ENCODE results near the gene BBS1.

DNA sequence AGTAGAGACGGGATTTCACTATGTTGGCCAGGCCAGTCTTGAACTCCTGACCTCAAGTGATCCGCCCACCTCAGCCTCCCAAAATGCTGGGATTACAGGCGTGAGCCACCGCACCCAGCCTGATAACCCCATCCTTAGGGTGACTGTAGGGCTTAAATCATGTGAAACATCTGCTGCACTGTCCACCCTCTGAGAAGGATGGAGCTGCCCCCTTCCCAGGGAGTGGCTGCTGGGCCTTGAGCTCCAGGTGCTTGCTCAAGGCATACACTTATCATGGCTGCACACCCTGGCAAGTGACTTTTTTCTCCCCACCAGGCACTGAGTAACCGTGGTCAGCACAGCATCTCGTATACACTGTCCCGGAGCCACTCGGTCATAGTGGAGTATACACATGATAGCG lies 38.4 kb upstream of the BBS1 start:
- TF ChIP-seq, protein P1, sequence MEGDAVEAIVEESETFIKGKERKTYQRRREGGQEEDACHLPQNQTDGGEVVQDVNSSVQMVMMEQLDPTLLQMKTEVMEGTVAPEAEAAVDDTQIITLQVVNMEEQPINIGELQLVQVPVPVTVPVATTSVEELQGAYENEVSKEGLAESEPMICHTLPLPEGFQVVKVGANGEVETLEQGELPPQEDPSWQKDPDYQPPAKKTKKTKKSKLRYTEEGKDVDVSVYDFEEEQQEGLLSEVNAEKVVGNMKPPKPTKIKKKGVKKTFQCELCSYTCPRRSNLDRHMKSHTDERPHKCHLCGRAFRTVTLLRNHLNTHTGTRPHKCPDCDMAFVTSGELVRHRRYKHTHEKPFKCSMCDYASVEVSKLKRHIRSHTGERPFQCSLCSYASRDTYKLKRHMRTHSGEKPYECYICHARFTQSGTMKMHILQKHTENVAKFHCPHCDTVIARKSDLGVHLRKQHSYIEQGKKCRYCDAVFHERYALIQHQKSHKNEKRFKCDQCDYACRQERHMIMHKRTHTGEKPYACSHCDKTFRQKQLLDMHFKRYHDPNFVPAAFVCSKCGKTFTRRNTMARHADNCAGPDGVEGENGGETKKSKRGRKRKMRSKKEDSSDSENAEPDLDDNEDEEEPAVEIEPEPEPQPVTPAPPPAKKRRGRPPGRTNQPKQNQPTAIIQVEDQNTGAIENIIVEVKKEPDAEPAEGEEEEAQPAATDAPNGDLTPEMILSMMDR (IDR thresholded peaks at IDR 0.05) = no peak
- no peak for TF ChIP-seq JUNB (IDR thresholded peaks at IDR 0.05)
- no peak for TF ChIP-seq BHLHE40 (IDR thresholded peaks at IDR 0.05; ENCODE audit: low read depth, low read length)
- TF ChIP-seq, protein P2, sequence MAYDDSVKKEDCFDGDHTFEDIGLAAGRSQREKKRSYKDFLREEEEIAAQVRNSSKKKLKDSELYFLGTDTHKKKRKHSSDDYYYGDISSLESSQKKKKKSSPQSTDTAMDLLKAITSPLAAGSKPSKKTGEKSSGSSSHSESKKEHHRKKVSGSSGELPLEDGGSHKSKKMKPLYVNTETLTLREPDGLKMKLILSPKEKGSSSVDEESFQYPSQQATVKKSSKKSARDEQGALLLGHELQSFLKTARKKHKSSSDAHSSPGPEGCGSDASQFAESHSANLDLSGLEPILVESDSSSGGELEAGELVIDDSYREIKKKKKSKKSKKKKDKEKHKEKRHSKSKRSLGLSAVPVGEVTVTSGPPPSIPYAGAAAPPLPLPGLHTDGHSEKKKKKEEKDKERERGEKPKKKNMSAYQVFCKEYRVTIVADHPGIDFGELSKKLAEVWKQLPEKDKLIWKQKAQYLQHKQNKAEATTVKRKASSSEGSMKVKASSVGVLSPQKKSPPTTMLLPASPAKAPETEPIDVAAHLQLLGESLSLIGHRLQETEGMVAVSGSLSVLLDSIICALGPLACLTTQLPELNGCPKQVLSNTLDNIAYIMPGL (CRISPR knock-in tag; IDR thresholded peaks at IDR 0.05; ENCODE audit: borderline replicate concordance) = no peak
- TF ChIP-seq POLR2A (IDR thresholded peaks at IDR 0.05; ENCODE audit: low read length) = no peak
- no peak for TF ChIP-seq CEBPB (IDR thresholded peaks at IDR 0.05)
